Activated CD4-positive, alpha-beta memory T cell treated with anti-CD3 and anti-CD28 coated beads for 36 hours (primary cell): Measurements from ENCODE around the gene PKHD1. TPM values are rescaled to one million over a fixed set of nuclear protein-coding genes. Genes with fewer than 3 reads are reported as not detected.

Source experiments
- CTCF ChIA-PET: fragments of 350-600 bp; sonication (Branson Sonifier 250); formaldehyde crosslinking; loops from one replicate; lab custom pipeline; 2021; ENCODE audit warnings: antibody characterized with exemption, inconsistent platforms; lab: Charles Lee
- POLR2A ChIA-PET: fragments of 350-600 bp; sonication (Branson Sonifier 250); formaldehyde crosslinking; loops from one replicate; lab custom pipeline; 2021; ENCODE audit warnings: antibody characterized with exemption; lab: Charles Lee
- DNase-seq: peaks from one replicate; pipeline ENCODE4 v3.0.0-alpha.2; 2020
- H3K27ac Mint-ChIP-seq: one replicate; pipeline ENCODE4 v1.8.0; 2021; ENCODE audit warnings: mixed read lengths
- H3K27me3 Mint-ChIP-seq: one replicate; pipeline ENCODE4 v1.8.0; 2021; ENCODE audit warnings: mixed read lengths
- H3K36me3 Mint-ChIP-seq: one replicate; pipeline ENCODE4 v1.8.0; 2021; ENCODE audit warnings: mixed read lengths
- H3K4me1 Mint-ChIP-seq: one replicate; pipeline ENCODE4 v1.8.0; 2021; ENCODE audit warnings: low read depth, mixed read lengths
- H3K4me3 Mint-ChIP-seq: one replicate; pipeline ENCODE4 v1.8.0; 2021; ENCODE audit warnings: mild to moderate bottlenecking, mixed read lengths
- H3K9me3 Mint-ChIP-seq: one replicate; pipeline ENCODE4 v1.8.0; 2021; ENCODE audit warnings: mixed read lengths
- intact Hi-C: fragments of 100-400 bp; cut with micrococcal nuclease; formaldehyde crosslinking; loops from one replicate; pipeline ENCODE4 v1.15.1; 2023
- total RNA-seq, 2 experiments: library from RNA; stranded (reverse); gene quantifications; one replicate each; pipeline ENCODE4 v1.2.3, GENCODE V29; 2021

Gene PKHD1
- total RNA-seq, 2 experiments from 2014 or later = 0.02 TPM; not detected in 1

DNA sequence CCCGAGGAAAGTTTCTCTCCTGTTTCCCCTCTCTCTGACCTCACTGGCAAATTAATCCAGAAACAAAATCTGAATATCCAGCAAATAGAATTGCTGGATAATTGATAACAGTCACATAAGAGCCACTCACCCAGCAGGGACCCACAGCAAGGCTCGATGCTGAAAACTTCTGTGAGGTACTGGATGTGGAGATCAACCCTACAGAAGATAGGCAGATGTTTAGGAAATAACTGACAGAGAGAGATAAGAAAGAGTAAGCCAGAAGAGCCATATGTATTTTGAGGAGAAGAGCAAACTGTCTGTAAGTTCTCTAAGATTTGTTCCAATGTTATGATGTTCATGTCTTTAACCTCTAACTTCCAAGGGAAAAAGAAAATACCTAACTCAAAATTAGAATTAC lies 59.7 kb downstream of the PKHD1 start:
- H3K27me3 Mint-ChIP-seq = peaks cover 13% of the 10 kb centered on the region
- POLR2A ChIA-PET = no interaction called here
- H3K27ac Mint-ChIP-seq = no peak overlapping the region
- H3K4me3 Mint-ChIP-seq = no peak overlapping the region
- no peaks in the 10 kb centered on the region for H3K36me3 Mint-ChIP-seq
- H3K4me1 Mint-ChIP-seq = no peaks in the 10 kb centered on the region
- CTCF ChIA-PET = no interaction called here
- intact Hi-C loops = no loop called here
- peaks cover 2% of the 10 kb centered on the region for H3K9me3 Mint-ChIP-seq
- no peak for DNase-seq

DNA sequence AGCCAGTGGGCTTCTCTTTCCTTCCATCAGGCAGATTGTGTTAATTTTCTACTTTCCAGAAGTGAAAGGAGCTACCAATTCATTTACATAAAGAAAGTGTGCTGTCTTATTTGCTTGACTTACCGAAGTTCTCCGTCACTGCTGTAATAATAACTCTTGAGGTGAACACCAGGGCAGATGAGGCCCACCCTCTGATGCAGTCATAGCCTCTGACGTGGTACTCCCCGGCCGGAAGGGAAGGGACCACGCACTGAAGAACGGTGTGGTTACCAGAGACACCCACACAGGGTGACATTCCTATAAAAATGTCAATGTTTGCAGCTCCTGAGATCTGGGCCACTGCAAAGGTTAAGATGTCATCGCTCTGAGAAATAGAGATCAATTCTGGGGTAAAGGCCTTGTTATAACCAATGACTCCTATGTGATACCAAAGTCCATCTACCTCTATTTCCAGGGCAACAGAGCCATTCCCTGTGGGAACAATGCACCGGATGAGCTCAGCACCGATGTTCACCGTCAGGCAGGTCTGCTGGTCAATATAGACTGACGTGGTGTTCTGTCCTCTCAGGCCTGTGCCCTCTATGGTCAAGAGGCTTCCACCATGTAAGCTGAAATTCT lies 62.9 kb downstream of the PKHD1 start:
- intact Hi-C loops = loop anchor here (5.0 kb wide), 1 partner anchor 1892 kb away; no protein-coding TSS in a partner anchor
- H3K27ac Mint-ChIP-seq = no peak overlapping the region

DNA sequence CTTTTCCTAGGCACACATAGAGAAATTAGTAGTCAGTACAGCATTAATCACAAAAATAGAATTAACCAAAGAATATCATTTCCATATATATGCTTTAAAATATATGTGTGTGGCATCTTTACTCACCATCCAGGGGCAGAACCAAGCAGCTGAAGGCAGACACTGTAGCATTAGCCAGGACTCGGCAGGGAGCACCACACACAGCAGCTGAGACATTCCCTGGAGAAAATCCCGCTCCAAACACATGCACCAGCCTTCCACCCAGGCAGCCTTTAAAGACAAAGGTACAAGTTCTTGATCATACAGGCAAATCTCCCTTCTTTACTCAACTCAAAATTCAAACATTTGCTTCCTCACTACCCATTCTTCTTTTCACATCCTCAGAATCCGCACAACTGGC lies 64.7 kb downstream of the PKHD1 start:
- ChIA-PET POLR2A (no interaction called here), CTCF (interaction anchor here (0.7 to 3.6 kb wide), 6 partner anchors 9 to 1195 kb away, joined by 3 to 26 read pairs (median 6); no protein-coding TSS in a partner anchor)
- intact Hi-C loops = loop anchor here (5.0 kb wide), 1 partner anchor 1890 kb away; no protein-coding TSS in a partner anchor
- Mint-ChIP-seq H3K4me1 (no peaks in the 10 kb centered on the region), H3K4me3 (no peak overlapping the region), H3K9me3 (no peaks in the 10 kb centered on the region), H3K27me3 (peaks cover 14% of the 10 kb centered on the region), H3K27ac (no peak overlapping the region), H3K36me3 (no peaks in the 10 kb centered on the region)
- no peak for DNase-seq

More for the DNA sequence above, 62.9 kb downstream of the PKHD1 start:
- no peak for DNase-seq
- H3K27me3 Mint-ChIP-seq = peaks cover 12% of the 10 kb centered on the region
- ChIA-PET CTCF (interaction anchor here (1.0 kb wide), 1 partner anchor 25 kb away, joined by 3 read pairs; no protein-coding TSS in a partner anchor), POLR2A (no interaction called here)
- H3K4me1 Mint-ChIP-seq = no peaks in the 10 kb centered on the region
- H3K4me3 Mint-ChIP-seq = no peak overlapping the region
- H3K36me3 Mint-ChIP-seq = no peaks in the 10 kb centered on the region
- no peaks in the 10 kb centered on the region for H3K9me3 Mint-ChIP-seq

DNA sequence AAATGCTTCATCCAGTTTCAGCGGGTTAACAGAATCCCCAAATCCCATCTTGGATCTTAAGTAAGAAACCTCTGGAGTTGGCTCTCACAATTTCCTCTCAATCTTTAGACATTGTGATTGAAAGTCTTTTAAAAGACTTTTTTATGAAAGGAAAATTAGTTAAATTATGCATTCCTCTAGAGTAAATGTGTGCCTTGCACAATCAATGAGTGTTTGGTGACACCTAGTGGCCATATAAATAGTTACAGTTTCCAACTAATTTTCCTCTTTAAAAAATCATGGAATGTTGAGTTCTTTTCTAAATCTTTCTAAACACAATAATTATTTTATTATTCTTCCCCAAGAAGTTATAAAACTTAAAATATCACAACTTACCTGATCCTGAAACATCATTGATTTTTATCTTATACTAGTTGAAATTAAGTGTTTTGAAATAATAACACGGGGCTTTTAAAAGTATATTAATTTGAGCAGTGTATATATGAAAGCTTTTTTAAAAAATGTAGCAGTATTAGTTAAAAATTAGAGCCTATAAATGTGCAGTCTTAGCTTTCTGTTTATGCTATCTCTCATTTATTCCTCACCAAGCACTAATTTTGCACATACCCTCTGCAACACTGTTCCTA lies 66.4 kb downstream of the PKHD1 start:
- no peak for DNase-seq
- Mint-ChIP-seq H3K36me3 (no peaks in the 10 kb centered on the region), H3K9me3 (no peaks in the 10 kb centered on the region), H3K4me1 (no peaks in the 10 kb centered on the region), H3K4me3 (no peak overlapping the region), H3K27ac (no peak overlapping the region), H3K27me3 (peaks cover 11% of the 10 kb centered on the region)
- intact Hi-C loops = loop anchor here (1.0 to 5.0 kb wide), 3 partner anchors 166 to 1889 kb away; no protein-coding TSS in a partner anchor
- CTCF ChIA-PET = interaction anchor here (0.8 to 3.6 kb wide), 11 partner anchors 10 to 1518 kb away, joined by 3 to 26 read pairs (median 3); no protein-coding TSS in a partner anchor
- POLR2A ChIA-PET = no interaction called here

DNA sequence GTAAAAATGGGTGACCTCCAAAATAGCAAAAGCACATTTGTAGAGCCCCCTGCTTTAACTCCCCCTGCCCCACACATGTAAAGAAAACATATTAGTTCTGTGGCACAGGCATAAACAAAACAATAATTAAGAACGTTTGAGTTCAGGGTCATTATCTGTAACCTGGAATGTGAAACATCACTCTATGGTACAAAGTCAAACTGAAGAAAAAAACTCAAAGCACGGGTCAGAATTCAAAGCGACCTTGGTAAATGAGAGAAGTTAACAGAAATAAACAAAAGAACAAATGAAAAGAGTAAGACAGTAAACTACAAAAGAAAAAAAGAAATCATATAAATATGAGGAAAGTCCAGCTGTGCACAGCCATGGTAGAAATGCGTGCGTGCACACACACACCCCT lies 67.5 kb downstream of the PKHD1 start:
- ChIA-PET POLR2A (no interaction called here), CTCF (interaction anchor here (0.7 to 3.6 kb wide), 10 partner anchors 9 to 1877 kb away, joined by 3 to 26 read pairs (median 3); no protein-coding TSS in a partner anchor)
- intact Hi-C loops = loop anchor here (5.0 kb wide), 1 partner anchor 1888 kb away; no protein-coding TSS in a partner anchor
- DNase-seq = no peak
- H3K27ac Mint-ChIP-seq = no peak overlapping the region
- no peaks in the 10 kb centered on the region for H3K4me1 Mint-ChIP-seq
- H3K4me3 Mint-ChIP-seq = no peak overlapping the region
- no peaks in the 10 kb centered on the region for H3K36me3 Mint-ChIP-seq
- H3K9me3 Mint-ChIP-seq = no peaks in the 10 kb centered on the region
- peaks cover 10% of the 10 kb centered on the region for H3K27me3 Mint-ChIP-seq

DNA sequence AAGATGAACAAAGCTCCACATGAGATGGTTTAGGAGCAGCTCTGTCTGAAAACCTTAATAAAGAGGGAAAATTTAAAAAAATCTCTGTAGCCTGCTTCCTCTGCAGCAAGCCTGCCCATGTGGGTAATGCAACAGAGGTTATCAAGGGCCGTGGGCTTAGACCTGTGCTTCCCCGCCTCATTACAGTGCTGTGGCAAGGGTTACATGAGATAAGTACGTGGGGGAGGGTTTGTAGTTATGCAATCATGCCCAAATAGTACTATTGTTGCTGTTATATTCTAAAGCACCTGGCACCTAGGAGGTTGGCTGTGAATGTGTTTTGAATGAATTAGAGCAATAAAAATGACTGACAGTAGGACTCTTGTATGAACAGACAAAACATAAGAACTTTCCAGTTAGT lies 68.3 kb downstream of the PKHD1 start:
- H3K9me3 Mint-ChIP-seq = no peaks in the 10 kb centered on the region
- no peak for DNase-seq
- H3K27me3 Mint-ChIP-seq = peaks cover 5% of the 10 kb centered on the region
- ChIA-PET CTCF (interaction anchor here (0.9 to 3.6 kb wide), 3 partner anchors 8 to 26 kb away, joined by 3 to 26 read pairs (median 4); no protein-coding TSS in a partner anchor), POLR2A (no interaction called here)
- H3K4me3 Mint-ChIP-seq = no peak overlapping the region
- no peaks in the 10 kb centered on the region for H3K36me3 Mint-ChIP-seq
- H3K27ac Mint-ChIP-seq = no peak overlapping the region
- intact Hi-C loops = no loop called here
- no peaks in the 10 kb centered on the region for H3K4me1 Mint-ChIP-seq

DNA sequence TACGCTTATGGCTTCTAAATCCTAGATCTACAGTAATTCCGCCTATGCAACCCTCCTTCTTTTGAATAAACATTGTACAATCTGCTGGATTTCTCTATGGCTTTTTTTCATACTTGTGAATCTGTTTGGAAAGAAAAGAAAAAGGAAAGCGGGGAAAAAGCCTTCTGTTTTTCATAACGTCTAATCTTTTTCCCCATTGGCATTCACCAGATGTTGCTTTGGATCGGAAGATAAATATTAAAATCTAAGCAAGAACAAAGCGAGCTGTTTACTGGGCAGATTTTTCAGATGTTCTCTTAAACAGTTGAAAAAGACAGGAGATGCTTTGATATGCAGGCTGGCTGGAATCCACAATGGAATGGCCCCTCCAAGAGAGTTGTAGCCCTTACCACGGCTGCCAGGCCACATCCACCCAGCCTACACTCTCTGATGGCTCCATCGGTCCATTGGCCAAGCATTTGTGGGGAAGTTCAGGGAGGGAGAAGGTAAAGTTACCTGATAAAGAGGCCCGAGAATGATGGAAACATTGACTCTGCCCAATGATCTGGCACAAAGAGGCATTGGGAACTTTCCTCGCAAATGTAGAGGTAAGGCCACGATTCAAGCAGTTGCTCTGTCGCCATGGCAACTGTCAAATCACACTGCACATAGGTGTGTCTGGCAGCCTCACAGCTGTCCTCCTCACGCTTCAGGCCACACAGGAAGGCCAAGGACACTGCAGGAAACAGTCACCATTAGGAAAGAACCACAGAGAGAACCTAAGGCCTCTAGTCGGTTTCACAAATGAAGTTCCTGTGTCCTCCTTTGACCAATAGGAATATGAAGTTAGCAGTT lies 70.3 kb downstream of the PKHD1 start:
- ChIA-PET POLR2A (no interaction called here), CTCF (no interaction called here)
- no peaks in the 10 kb centered on the region for H3K36me3 Mint-ChIP-seq

DNA sequence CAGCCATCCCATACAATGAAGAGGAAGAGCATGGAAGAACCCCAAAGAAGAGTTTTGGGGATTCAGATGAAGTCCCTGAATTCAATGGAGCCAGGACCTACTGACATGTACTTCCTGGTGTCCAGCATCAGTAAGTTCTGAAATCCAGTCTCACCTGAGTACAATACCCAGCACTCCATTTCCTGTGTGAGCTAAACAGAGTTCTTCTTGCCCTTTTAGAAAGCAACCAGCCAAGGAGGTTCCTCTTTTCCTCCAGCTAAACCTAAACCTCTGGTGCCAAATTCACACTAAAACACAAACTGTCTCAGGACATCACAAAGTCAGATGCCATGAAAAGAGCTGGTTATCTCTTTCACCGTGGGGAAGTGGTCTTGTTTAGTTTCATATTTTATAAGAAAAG lies 71.5 kb downstream of the PKHD1 start:
- Mint-ChIP-seq H3K9me3 (no peaks in the 10 kb centered on the region), H3K4me3 (no peak overlapping the region), H3K4me1 (no peaks in the 10 kb centered on the region), H3K27me3 (peaks cover 7% of the 10 kb centered on the region), H3K36me3 (no peaks in the 10 kb centered on the region), H3K27ac (no peak overlapping the region)
- intact Hi-C loops = no loop called here
- CTCF ChIA-PET = no interaction called here
- POLR2A ChIA-PET = no interaction called here
- DNase-seq = no peak

More for the DNA sequence above, 70.3 kb downstream of the PKHD1 start:
- H3K4me3 Mint-ChIP-seq = no peak overlapping the region
- DNase-seq = no peak
- no peaks in the 10 kb centered on the region for H3K9me3 Mint-ChIP-seq
- intact Hi-C loops = no loop called here
- H3K4me1 Mint-ChIP-seq = no peaks in the 10 kb centered on the region
- H3K27me3 Mint-ChIP-seq = peaks cover 5% of the 10 kb centered on the region
- H3K27ac Mint-ChIP-seq = no peak overlapping the region

DNA sequence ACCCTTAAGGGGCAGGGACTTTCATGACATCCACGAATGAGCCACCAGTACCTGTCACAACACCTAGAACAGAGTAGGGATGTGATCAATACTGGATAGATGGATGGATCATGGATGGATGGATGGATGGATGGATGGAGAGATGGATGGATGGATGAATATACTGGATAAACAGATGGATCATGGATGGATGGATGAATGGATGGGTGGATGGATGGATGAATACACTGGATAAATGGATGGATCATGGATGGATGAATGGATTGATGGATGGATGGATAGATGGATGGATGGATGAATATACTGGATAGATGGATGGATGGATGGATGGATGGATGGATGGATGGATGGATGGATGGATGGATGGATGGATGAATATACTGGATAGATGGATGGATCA lies 73.0 kb downstream of the PKHD1 start:
- Mint-ChIP-seq H3K36me3 (no peaks in the 10 kb centered on the region), H3K4me1 (no peaks in the 10 kb centered on the region)

DNA sequence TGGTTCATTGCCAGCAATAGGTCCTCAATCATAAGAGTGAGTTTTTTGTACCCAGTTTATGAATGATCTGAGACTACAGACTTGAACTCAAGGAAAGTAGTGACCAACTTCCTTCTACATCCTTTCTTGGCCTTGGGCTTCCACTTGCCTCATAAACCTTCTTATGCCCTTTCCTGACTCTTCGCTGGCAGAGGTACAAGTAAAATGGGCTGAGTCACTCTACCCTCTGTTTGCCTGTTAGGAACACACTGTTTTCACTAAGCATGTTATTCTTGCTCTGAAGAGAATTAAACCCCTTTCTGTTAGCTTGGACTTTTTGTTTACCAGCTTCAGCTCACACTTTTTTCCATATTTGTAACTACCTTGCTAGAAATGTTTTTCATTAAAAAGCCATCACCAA lies 74.4 kb downstream of the PKHD1 start:
- intact Hi-C loops = no loop called here
- Mint-ChIP-seq H3K27me3 (peaks cover 4% of the 10 kb centered on the region), H3K4me1 (no peaks in the 10 kb centered on the region), H3K36me3 (no peaks in the 10 kb centered on the region), H3K4me3 (no peak overlapping the region), H3K9me3 (no peaks in the 10 kb centered on the region), H3K27ac (no peak overlapping the region)
- ChIA-PET POLR2A (no interaction called here), CTCF (interaction anchor here (1.5 kb wide), 1 partner anchor 9 kb away, joined by 4 read pairs; no protein-coding TSS in a partner anchor)
- DNase-seq = no peak

More for the DNA sequence above, 73.0 kb downstream of the PKHD1 start:
- ChIA-PET CTCF (interaction anchor here (1.5 kb wide), 1 partner anchor 8 kb away, joined by 4 read pairs; no protein-coding TSS in a partner anchor), POLR2A (no interaction called here)
- Mint-ChIP-seq H3K4me3 (no peak overlapping the region), H3K9me3 (no peaks in the 10 kb centered on the region), H3K27ac (no peak overlapping the region), H3K27me3 (peaks cover 5% of the 10 kb centered on the region)
- intact Hi-C loops = no loop called here
- no peak for DNase-seq

DNA sequence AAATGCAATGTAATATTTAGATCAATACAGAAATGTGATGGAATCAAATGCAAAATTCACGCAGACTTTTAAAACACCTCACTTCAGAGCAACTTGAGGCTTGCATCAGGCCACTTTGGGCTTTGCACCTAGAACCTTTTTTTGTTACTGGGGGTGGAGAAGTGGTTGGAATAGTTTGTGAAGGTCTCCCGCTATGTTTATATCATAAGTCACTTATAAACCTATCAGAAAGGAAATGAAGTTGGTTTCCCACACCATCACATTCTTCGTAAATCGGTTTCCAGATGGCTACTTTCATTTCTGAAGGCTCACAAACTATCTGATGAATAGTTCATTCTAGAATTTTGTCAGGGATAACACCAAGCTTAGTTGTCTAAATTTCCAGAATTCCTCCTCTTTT lies 74.8 kb downstream of the PKHD1 start:
- ChIA-PET POLR2A (no interaction called here), CTCF (interaction anchor here (1.5 to 3.3 kb wide), 2 partner anchors 8 to 9 kb away, joined by 4 to 26 read pairs; no protein-coding TSS in a partner anchor)
- Mint-ChIP-seq H3K4me1 (no peaks in the 10 kb centered on the region), H3K9me3 (no peaks in the 10 kb centered on the region), H3K27me3 (peaks cover 4% of the 10 kb centered on the region), H3K36me3 (no peaks in the 10 kb centered on the region), H3K27ac (no peak overlapping the region), H3K4me3 (no peak overlapping the region)
- intact Hi-C loops = no loop called here
- no peak for DNase-seq
